Muscle of arm (tissue), 12 donors: Measurements from ENCODE around the gene EWSR1. TPM values are rescaled to one million over a fixed set of nuclear protein-coding genes. Genes with fewer than 3 reads are reported as not detected.

Experiments used
- DNase-seq: peaks from one replicate; pipeline ENCODE4 v3.0.0-alpha.2; 2013
- polyA plus RNA-seq, 12 donors: library from polyadenylated mRNA; unstranded; fragments of 120-200 nt; gene quantifications; one replicate each; pipeline ENCODE4 v1.2.1, GENCODE V29; 2013; ENCODE audit not compliant: insufficient read length in 12 of 12

Gene EWSR1
- polyA plus RNA-seq, 12 donors: 138 to 365 (median 171) TPM; not detected in 1

- no peak for DNase-seq
These were observed 45.8 kb downstream of the EWSR1 start for GRCh38 chr22:29313576-29314466.

DNA sequence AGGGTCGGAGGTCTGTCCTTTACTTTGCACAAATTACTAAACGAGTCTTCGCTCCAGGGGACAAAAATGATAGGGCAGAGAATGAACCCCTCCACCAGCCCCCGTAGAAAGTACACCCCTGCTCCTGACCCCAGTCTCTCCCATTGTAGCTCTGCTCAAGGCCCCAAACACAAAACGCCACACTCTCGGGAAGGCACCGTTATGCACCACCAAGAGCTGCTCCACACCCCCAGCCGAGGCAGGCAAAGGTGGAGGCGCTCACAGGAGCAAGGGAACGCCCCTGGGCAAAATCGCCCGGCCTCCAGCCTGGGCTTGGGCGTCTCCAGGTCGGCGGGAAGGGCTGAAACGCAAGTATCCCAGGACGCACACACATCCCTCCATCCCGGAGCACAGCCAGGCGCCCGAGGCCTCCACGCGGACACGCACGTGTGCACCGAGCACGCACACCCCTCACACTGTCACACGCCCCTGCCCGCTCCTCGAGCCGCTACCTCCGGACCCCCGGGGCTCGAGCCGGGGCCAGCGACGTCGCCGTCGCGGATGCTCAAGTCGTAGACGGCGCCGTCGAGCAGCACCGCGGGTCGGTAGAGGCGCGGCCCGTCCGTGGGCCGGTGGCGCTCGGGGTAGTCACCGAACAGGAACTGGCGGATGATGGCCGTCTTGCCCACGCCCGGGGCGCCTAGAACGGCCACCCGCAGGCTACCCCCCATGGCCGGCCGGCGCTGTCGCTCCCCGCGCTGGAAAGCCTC lies 46.6 kb downstream of the EWSR1 start:
- no peak for DNase-seq

DNA sequence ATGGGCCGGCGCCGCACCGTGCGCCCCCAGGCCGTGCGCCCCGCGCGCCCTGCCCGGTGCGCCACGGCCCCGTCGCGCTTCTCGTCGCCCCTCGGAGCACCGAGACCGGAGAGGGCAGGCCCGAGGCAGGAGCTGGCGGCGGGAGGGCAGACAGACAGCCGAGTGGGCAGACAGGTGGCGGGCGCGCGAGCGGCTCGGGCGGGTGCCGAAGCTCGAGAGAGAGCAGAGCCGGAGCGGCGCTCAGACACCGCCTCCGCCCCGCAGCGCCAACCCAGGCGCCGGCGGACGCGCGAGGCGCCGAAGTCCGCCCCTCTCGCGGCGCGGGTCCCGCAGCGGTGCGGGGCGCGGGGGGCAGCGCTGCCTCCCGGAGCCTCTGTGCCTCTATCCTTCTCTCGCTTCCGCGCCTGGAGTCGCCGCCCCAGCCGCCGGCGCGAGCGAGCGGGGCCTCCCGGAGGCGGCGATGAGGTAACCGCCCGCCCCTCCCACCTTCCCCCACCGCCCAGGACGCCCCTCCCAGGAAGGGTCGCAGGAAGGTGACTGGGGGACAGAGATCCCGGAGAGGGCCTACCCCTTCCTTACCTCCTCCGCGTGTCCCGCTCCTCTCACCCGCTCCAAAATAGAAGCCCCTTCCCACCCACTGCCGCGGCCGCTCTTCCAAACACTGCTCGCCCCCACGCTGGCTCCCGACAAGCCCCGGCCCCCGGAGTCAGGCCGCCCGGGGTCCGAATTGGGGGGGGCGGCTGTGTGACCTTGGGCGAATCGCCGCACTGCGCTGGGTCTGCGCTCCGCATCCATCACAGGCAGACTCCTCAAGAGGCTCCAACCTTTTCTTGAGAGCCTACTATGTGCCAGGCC lies 47.4 kb downstream of the EWSR1 start, which contains the start of gene RASL10A:
Gene RASL10A (minus strand): TSS at position 412 of the 855 bp plus-strand sequence. CDS start 451 bp downstream, outside the sequence.
- DNase-seq: no peak

DNA sequence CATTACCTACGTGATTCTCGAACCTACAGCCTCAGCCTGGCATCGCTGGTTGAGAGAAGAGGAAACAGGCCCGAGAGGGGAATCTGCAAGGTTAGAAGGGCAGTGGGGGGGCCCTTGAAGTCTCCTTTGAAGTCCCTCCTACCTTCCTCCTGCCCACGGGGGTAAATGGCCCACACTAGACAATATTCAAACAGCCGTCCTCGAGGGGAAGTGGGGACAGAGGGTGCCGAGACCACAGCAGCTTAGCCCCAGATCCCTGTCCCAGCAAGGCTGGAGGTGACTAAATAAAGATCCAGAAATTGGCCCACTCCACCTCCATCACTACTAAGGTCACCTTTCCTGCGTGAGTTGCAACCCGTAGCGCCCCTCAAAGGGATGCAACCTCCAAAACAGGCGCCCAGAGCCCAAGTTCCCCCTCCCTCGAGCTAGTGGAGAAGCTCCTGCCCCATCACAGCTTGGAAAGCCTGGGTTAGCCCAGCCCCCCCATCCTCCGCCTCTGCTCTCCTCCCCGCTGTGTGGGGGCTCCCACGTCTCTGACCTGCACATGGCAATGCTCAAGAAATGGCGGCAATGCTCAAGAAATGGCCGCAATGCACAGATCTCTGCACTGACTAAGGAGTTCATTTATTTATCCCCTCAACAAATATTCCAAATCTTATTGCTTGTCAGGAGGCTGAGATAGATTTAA lies 48.2 kb downstream of the EWSR1 start:
- no peak for DNase-seq

GRCh38 chr22:29317827-29318454 lies 49.9 kb downstream of the EWSR1 start:
- DNase-seq: no peak

GRCh38 chr22:29319072-29319471 lies 51.0 kb downstream of the EWSR1 start:
- no peak for DNase-seq

- DNase-seq: no peak
These were observed 52.5 kb downstream of the EWSR1 start for GRCh38 chr22:29320546-29320945.

GRCh38 chr22:29323641-29324040 lies 55.6 kb downstream of the EWSR1 start:
- no peak for DNase-seq

- no peak for DNase-seq
These were observed 57.3 kb downstream of the EWSR1 start for GRCh38 chr22:29325356-29325755.

DNA sequence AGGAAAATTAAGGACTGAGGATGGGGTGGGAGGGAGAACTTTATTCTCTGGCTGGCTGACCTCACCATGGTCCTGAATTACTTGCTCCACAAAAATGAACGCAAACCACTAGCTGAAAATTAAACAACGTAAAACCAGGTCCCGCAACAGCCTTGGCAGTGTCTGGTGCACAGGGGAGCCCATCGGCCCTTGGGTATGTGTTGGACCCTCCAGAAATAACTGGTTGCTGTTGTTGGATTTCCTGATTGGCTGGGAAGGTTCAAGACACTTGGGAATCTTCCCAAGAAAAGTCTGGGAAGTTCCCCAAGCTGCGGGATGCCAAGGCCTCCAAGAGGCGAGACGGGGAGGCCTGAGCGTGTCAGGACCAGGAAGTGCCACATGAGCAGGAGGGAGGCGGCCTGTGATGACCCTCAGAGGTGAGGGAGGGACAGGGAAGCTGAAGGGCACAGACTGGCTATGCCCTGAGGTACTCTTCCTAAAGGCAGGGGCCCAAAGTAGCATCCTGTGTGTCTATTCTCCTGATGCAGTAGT lies 57.8 kb downstream of the EWSR1 start:
- no peak for DNase-seq

DNA sequence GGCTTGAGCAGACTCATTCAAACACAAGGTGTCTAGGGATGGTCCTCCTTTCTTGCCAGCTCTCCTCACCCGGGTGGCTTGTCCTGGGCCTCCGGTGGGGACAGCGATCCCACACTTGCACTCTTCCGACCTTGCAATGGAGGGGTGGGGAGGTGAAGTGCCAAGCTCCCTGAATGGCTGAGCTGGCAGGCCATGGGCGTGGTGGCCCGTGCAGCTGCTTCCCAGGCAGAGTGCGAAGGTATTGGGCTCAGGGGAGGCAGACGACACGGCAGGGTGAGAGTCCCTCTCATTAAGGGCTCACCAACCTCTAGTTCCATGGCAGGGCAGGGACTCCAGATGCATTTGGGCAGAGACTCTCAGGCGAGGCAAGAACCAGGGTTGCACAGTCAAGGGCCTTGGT lies 58.4 kb downstream of the EWSR1 start:
- no peak for DNase-seq

GRCh38 chr22:29327089-29327764 lies 59.2 kb downstream of the EWSR1 start:
- no peak for DNase-seq

- DNase-seq: no peak
These were observed 60.0 kb downstream of the EWSR1 start for GRCh38 chr22:29328055-29328454.

DNA sequence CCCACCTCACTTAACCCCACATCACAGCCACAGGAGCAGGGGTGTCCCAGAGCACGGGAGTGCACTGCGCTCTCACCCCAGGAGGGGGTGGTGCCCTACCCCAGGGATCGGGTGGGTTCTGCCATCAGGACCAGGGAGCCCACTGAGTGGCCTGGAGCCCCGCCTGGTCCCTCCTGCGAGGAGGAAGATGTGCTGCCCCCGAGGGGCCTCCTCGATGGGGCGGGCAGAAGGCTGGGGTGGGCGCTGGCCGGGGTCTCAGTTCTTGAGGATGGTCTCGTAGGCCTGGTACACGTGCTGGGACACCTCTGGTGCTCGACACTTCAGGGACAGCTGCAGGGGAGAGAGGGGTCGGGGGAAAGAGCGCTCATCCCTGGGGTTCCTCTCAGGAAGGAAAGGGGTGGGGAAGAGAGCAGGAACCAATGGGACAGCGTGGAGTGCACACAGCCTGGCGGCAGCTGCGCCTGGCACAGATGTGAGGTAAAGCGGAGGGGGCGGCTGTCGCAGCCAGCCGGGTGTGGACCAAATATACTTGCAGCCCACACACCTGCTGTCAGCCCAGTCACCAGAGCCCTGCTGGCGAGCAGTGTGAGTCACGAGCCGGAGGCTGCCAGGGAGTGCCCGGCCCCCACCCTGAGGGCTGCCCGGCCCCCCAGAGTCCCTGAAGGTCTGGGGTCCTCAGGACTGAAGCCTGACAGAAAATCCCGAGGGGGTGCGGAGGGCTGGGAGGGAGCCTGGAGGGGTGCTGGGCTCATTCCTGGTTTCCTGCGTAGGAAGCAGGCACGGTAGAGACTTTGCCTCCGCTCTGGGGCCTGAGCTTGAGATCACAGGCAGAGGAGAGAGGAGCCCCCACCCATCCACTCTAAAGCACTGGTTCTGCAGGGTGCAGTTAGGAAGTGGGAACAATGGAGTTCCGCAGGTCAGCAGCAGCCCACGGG lies 60.8 kb downstream of the EWSR1 start:
- no peak for DNase-seq

GRCh38 chr22:29329581-29329980 lies 61.5 kb downstream of the EWSR1 start:
- DNase-seq: no peak

- no peak for DNase-seq
These were observed 62.2 kb downstream of the EWSR1 start for GRCh38 chr22:29330291-29330690.

- DNase-seq: no peak
These were observed 62.7 kb downstream of the EWSR1 start for GRCh38 chr22:29330753-29331152.

- no peak for DNase-seq
These were observed 63.1 kb downstream of the EWSR1 start for GRCh38 chr22:29331213-29331612.
